Neural cell (in vitro differentiated cells): ENCODE results near the gene SLC35E3. TPM values are rescaled to one million over a fixed set of nuclear protein-coding genes. Genes with fewer than 3 reads are reported as not detected.
"Not testable (repeated sequence)": the region's sequence is repeated elsewhere in the genome, so short reads cannot be mapped to it uniquely, and the experiment has no call there.

ENCODE experiments used
- H2AFZ ChIP-seq: fragments of 200-600, 300-800 bp; sonication (generic), shearing (Covaris generic); 2 replicates; pipeline ENCODE4 v1.6.0; 2014; ENCODE audit warnings: low read depth, mild to moderate bottlenecking, antibody characterized with exemption, low read length, moderate library complexity
- H3F3A ChIP-seq: fragments of 200-600 bp; shearing (Covaris generic); 2 replicates; pipeline ENCODE4 v1.6.1; 2016; ENCODE audit warnings: mild to moderate bottlenecking, moderate library complexity, mixed read lengths, antibody characterized with exemption, low read length; ENCODE audit not compliant: insufficient read depth, poor library complexity, severe bottlenecking
- H3K27ac ChIP-seq: fragments of 200-600, 300-800 bp; sonication (generic), shearing (Covaris generic); 2 replicates; pipeline ENCODE4 v1.5.1; 2014; ENCODE audit warnings: mild to moderate bottlenecking, low read length, moderate library complexity
- H3K27me3 ChIP-seq: fragments of 300-800, 200-600 bp; sonication (generic), shearing (Covaris generic); 2 replicates; pipeline ENCODE4 v1.6.0; 2014; ENCODE audit warnings: mild to moderate bottlenecking, low read depth, low read length, moderate library complexity; ENCODE audit not compliant: insufficient read depth
- H3K36me3 ChIP-seq: fragments of 300-800, 200-600 bp; sonication (generic), shearing (Covaris generic); 2 replicates; pipeline ENCODE4 v1.5.1; 2014; ENCODE audit warnings: mild to moderate bottlenecking, antibody characterized with exemption, low read length, moderate library complexity; ENCODE audit not compliant: insufficient read depth
- H3K4me2 ChIP-seq: fragments of 300-800, 200-600 bp; sonication (generic), shearing (Covaris generic); 2 replicates; pipeline ENCODE4 v1.6.0; 2014; ENCODE audit warnings: mild to moderate bottlenecking, low read length
- H3K4me3 ChIP-seq: fragments of 300-800, 200-600 bp; sonication (generic), shearing (Covaris generic); 2 replicates; pipeline ENCODE4 v1.5.1; 2014; ENCODE audit warnings: mild to moderate bottlenecking, low read length, moderate library complexity
- H3K79me2 ChIP-seq: fragments of 200-600 bp; shearing (Covaris generic); replicated peaks from 2 replicates; pipeline ENCODE4 v1.6.0; 2014; ENCODE audit warnings: mild to moderate bottlenecking, low read length, moderate library complexity; ENCODE audit not compliant: insufficient read depth
- H3K9ac ChIP-seq: fragments of 300-800, 200-600 bp; sonication (generic), shearing (Covaris generic); 2 replicates; pipeline ENCODE4 v1.6.1; 2016; ENCODE audit warnings: mild to moderate bottlenecking, low read length, mixed read lengths
- H3K9me2 ChIP-seq: fragments of 200-600 bp; shearing (Covaris generic); 2 replicates; pipeline ENCODE4 v1.6.1; 2016; ENCODE audit warnings: mild to moderate bottlenecking, low read length, mixed read lengths; ENCODE audit not compliant: insufficient read depth
- H3K9me3 ChIP-seq: fragments of 200-600, 300-800 bp; sonication (generic), shearing (Covaris generic); 2 replicates; pipeline ENCODE4 v1.6.1; 2016; ENCODE audit warnings: mild to moderate bottlenecking, mixed run types, low read length, moderate library complexity, mixed read lengths
- H4K20me1 ChIP-seq: fragments of 200-600 bp; shearing (Covaris generic); 2 replicates; pipeline ENCODE4 v1.6.1; 2016; ENCODE audit warnings: mild to moderate bottlenecking, mixed run types; ENCODE audit not compliant: insufficient read depth
- EP300 ChIP-seq: fragments of 450-650 bp; conservative IDR thresholded peaks from 2 replicates; pipeline ENCODE4 v1.6.1; 2014; ENCODE audit warnings: antibody characterized with exemption, mild to moderate bottlenecking, moderate library complexity; ENCODE audit not compliant: poor library complexity, severe bottlenecking
- EZH2 ChIP-seq: fragments of 200-600, 300-800 bp; shearing (Covaris generic), sonication (generic); IDR thresholded peaks from 2 replicates; pipeline ENCODE4 v1.6.1; 2014; ENCODE audit warnings: antibody characterized with exemption, low read length, borderline replicate concordance, mild to moderate bottlenecking; ENCODE audit not compliant: insufficient read depth, poor library complexity, severe bottlenecking
- MXI1 ChIP-seq: fragments of 450-650 bp; conservative IDR thresholded peaks from 2 replicates; pipeline ENCODE4 v1.6.1; 2014; ENCODE audit warnings: antibody characterized with exemption, mild to moderate bottlenecking; ENCODE audit not compliant: poor library complexity, severe bottlenecking
- POLR2AphosphoS5 ChIP-seq: IDR thresholded peaks from 2 replicates; pipeline ENCODE4 v1.6.1; 2012
- RAD21 ChIP-seq: fragments of 450-650 bp; conservative IDR thresholded peaks from 2 replicates; pipeline ENCODE4 v1.6.1; 2014; ENCODE audit warnings: antibody characterized with exemption, mild to moderate bottlenecking, moderate library complexity
- SMC3 ChIP-seq: fragments of 450-650 bp; conservative IDR thresholded peaks from 2 replicates; pipeline ENCODE4 v1.6.1; 2014; ENCODE audit warnings: antibody characterized with exemption, mild to moderate bottlenecking, moderate library complexity; ENCODE audit not compliant: poor library complexity
- TAF1 ChIP-seq: IDR thresholded peaks from 2 replicates; pipeline ENCODE4 v1.6.1; 2012; ENCODE audit warnings: low read depth
- polyA plus RNA-seq: library from polyadenylated mRNA; depleted of rRNA; stranded (reverse); fragments of >200 nt; gene quantifications from 2 replicates; pipeline ENCODE4 v1.2.3, GENCODE V29; 2014
- TF ChIP-seq, protein P1 (sequence below): IDR thresholded peaks from 2 replicates; pipeline ENCODE4 v1.6.1; 2012; ENCODE audit warnings: borderline replicate concordance
- TF ChIP-seq, protein P2 (sequence below): fragments of 450-650 bp; IDR thresholded peaks from 2 replicates; pipeline ENCODE4 v1.5.1; 2014; ENCODE audit warnings: antibody characterized with exemption, mild to moderate bottlenecking, moderate library complexity; ENCODE audit not compliant: poor library complexity, severe bottlenecking

The SLC35E3 gene
- polyA plus RNA-seq, 1 donor from 2014 or later, result 10.5 TPM

GRCh38 chr12:68806488-68807237 is 60.7 kb downstream of the SLC35E3 start:
- Histone ChIP-seq H3K9ac (no peak overlapping the region), H3K9me3 (no peaks in the 10 kb centered on the region), H3K9me2 (no peaks in the 10 kb centered on the region), H3F3A (no peaks in the 10 kb centered on the region), H3K27ac (no peak overlapping the region), H3K4me3 (no peak overlapping the region), H2AFZ (no peak overlapping the region), H3K79me2 (peaks cover 26% of the 10 kb centered on the region), H3K4me2 (no peak overlapping the region), H3K36me3 (peaks cover 4% of the 10 kb centered on the region), H4K20me1 (no peaks in the 10 kb centered on the region), H3K27me3 (no peaks in the 10 kb centered on the region)
- TF ChIP-seq, protein P1, sequence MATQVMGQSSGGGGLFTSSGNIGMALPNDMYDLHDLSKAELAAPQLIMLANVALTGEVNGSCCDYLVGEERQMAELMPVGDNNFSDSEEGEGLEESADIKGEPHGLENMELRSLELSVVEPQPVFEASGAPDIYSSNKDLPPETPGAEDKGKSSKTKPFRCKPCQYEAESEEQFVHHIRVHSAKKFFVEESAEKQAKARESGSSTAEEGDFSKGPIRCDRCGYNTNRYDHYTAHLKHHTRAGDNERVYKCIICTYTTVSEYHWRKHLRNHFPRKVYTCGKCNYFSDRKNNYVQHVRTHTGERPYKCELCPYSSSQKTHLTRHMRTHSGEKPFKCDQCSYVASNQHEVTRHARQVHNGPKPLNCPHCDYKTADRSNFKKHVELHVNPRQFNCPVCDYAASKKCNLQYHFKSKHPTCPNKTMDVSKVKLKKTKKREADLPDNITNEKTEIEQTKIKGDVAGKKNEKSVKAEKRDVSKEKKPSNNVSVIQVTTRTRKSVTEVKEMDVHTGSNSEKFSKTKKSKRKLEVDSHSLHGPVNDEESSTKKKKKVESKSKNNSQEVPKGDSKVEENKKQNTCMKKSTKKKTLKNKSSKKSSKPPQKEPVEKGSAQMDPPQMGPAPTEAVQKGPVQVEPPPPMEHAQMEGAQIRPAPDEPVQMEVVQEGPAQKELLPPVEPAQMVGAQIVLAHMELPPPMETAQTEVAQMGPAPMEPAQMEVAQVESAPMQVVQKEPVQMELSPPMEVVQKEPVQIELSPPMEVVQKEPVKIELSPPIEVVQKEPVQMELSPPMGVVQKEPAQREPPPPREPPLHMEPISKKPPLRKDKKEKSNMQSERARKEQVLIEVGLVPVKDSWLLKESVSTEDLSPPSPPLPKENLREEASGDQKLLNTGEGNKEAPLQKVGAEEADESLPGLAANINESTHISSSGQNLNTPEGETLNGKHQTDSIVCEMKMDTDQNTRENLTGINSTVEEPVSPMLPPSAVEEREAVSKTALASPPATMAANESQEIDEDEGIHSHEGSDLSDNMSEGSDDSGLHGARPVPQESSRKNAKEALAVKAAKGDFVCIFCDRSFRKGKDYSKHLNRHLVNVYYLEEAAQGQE, result no peak
- TF ChIP-seq SMC3 (no peak), POLR2AphosphoS5 (no peak), EZH2 (no peak), RAD21 (no peak), EP300 (no peak), MXI1 (no peak), TAF1 (no peak)
- TF ChIP-seq, protein P2, sequence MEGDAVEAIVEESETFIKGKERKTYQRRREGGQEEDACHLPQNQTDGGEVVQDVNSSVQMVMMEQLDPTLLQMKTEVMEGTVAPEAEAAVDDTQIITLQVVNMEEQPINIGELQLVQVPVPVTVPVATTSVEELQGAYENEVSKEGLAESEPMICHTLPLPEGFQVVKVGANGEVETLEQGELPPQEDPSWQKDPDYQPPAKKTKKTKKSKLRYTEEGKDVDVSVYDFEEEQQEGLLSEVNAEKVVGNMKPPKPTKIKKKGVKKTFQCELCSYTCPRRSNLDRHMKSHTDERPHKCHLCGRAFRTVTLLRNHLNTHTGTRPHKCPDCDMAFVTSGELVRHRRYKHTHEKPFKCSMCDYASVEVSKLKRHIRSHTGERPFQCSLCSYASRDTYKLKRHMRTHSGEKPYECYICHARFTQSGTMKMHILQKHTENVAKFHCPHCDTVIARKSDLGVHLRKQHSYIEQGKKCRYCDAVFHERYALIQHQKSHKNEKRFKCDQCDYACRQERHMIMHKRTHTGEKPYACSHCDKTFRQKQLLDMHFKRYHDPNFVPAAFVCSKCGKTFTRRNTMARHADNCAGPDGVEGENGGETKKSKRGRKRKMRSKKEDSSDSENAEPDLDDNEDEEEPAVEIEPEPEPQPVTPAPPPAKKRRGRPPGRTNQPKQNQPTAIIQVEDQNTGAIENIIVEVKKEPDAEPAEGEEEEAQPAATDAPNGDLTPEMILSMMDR, result no peak

- not testable (repeated sequence) for H3F3A ChIP-seq, H4K20me1 ChIP-seq, H3K9me3 ChIP-seq, H3K27me3 ChIP-seq, H3K4me2 ChIP-seq, H3K36me3 ChIP-seq, H3K9me2 ChIP-seq
- Histone ChIP-seq H3K79me2 (peaks cover 28% of the 10 kb centered on the region), H3K4me3 (peak overlapping the region; percentile 97), H3K9ac (peak overlapping the region; percentile 99), H2AFZ (peak overlapping the region; percentile 75), H3K27ac (peak overlapping the region; percentile 95)
Measured at GRCh38 chr12:68807274-68807575, 61.2 kb downstream of the SLC35E3 start.
